ENCODE results near the gene BICDL1.

- TF ChIP-seq EZH2 (IDR thresholded peaks at IDR 0.05; ENCODE audit: insufficient read depth, poor library complexity, severe bottlenecking) = no peak
- no peak for TF ChIP-seq EZH2phosphoT487 (IDR thresholded peaks at IDR 0.05; ENCODE audit: insufficient read depth, low read depth)
Observed at GRCh38 chr12:120102189-120103043, 113.4 kb downstream of the BICDL1 start.

Data from GM23248 (cell line).